ENCODE data around the gene B4GALNT2. TPM values are rescaled to one million over a fixed set of nuclear protein-coding genes. Genes with fewer than 3 reads are reported as not detected.

Gene B4GALNT2
- total RNA-seq, 1 donor from 2014 or later: not detected

DNA sequence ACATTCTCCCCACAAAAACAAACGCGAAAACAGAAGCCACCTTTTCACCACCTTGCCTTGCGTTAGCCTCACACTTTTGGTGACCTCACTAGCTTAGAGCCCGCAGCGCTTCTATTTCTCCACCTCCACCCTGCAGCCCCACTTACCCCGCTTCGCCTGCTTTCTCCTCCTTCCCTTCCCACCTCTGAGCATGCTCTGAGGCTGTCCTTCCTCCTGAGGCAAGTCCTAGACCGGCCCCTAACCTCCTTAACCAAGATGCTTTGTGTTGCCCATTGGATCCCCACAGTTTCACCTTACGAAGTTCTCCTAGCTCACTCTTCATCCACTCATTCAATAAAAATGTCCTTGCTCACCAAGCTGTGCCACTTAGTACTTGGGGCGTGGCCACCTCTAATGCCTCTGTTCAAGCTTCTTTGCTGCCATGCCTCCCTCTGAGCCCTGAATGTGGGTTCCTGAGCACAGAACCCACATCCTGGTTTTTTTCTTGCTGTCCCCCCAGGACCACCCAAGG, 76.5 kb downstream of the B4GALNT2 start:
- no peak for DNase-seq (ENCODE audit: low read depth)

GRCh38 chr17:49210158-49211029, 77.8 kb downstream of the B4GALNT2 start, which contains the start of the genes ABI3 and GNGT2:
Gene ABI3 (plus strand): TSS chr17:49210707. CDS start chr17:49210725, 18 bp downstream.
Gene GNGT2 (minus strand): TSS chr17:49210574. CDS start chr17:49207422, 3,152 bp downstream.
- peak; percentile 38 for DNase-seq (ENCODE audit: low read depth)

GRCh38 chr17:49213399-49213798, 80.8 kb downstream of the B4GALNT2 start:
- DNase-seq (ENCODE audit: low read depth): no peak

GRCh38 chr17:49213847-49214246, 81.3 kb downstream of the B4GALNT2 start:
- DNase-seq (ENCODE audit: low read depth): no peak

GRCh38 chr17:49214676-49215360, 82.2 kb downstream of the B4GALNT2 start:
- no peak for DNase-seq (ENCODE audit: low read depth)

DNA sequence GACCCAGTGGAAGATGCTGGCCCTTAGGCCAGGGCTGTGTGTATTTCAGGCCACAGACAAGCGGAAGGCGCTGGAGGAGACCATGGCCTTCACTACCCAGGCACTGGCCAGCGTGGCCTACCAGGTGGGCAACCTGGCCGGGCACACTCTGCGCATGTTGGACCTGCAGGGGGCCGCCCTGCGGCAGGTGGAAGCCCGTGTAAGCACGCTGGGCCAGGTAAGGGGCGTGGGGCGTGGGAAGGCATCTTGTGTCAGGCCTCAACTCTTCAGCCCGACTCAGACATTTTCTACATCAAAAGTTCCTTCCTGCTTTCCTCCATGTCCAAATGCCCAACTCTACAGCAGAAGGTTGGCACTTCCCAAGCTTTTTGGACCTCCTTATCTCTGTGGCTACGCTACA, 83.9 kb downstream of the B4GALNT2 start:
- DNase-seq (ENCODE audit: low read depth): no peak

- DNase-seq (ENCODE audit: low read depth): no peak
These were observed 84.5 kb downstream of the B4GALNT2 start for GRCh38 chr17:49216953-49217650.

- DNase-seq (ENCODE audit: low read depth): no peak
These were observed 85.3 kb downstream of the B4GALNT2 start for GRCh38 chr17:49217651-49218413.

GRCh38 chr17:49218941-49219913, 86.7 kb downstream of the B4GALNT2 start:
- no peak for DNase-seq (ENCODE audit: low read depth)

DNA sequence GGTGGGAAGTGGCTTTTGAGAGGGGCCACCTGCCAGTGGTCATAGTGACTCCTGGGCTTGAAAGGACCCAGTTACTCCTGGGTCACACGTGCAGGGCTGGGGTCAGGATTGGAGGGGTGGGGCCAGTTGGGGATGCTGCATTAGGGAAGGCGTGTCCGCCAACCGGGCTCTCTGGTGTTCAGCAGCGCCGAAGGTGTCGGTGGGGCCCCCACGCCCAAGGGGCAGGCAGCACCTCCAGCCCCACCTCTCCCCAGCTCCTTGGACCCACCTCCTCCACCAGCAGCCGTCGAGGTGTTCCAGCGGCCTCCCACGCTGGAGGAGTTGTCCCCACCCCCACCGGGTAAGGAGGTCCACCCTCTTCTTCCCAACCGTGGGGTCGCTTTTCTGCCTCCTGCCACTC, 87.4 kb downstream of the B4GALNT2 start:
- no peak for DNase-seq (ENCODE audit: low read depth)

DNA sequence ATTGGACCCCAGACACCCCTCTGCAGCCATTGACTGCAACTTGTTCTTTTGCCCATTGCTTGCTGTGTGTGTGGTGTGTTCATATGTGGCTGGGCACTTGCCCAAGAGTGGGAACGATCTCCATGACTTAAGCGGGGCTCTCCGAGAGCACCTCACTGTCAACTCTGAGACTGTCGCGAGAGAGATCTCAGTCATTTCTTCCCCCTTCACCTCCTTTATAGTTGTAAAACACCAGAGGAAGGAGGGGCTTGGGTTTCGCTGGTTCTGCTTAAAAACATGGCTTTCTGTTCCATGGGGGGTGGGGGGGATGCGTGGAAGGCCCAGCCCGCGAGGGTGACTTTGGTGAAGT, 90.6 kb downstream of the B4GALNT2 start:
- DNase-seq (ENCODE audit: low read depth): no peak

DNA sequence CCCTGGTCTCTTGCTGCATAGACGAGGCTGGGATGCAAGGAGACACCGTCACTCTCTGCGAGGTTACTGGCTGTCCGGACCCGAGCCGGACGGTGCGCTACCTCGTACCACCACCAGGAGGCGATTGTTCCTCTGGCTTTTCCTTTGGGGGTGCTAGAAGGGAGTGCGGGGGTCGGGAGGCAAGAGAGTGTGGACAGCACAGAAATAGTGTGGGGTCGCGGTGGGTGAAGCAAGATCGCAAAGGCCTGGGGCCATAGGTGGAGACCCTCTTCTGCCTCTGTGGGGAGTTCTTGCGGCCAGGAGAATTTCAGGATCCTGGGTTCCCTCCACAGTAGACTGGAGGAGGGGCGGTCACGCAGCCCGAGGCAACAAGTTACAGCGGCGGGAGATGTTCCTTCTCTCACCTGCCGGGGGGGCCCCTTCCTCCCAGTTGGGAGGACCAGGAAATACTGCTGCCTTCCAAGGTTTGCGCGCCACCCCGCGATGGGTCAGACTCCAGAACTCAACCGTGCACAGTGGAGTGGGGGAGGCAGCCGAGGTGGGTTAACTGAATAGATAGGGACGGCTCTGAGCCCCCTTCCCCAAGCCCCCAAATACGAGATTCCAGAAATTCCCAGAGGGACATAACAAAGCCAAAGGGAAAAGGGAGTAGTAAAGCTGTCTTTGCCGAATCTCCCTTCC, 91.1 kb downstream of the B4GALNT2 start:
- peak; percentile 40 for DNase-seq (ENCODE audit: low read depth)

- no peak for DNase-seq (ENCODE audit: low read depth)
These were observed 91.8 kb downstream of the B4GALNT2 start for GRCh38 chr17:49224198-49224996.

GRCh38 chr17:49224997-49225337, 92.4 kb downstream of the B4GALNT2 start:
- DNase-seq (ENCODE audit: low read depth): no peak

- no peak for DNase-seq (ENCODE audit: low read depth)
These were observed 93.1 kb downstream of the B4GALNT2 start for GRCh38 chr17:49225554-49226236.

Measured in myocyte (in vitro differentiated cells).